AG09309 (cell line): ENCODE measurements around the gene TGM3.

Source experiments
- DNase-seq: peaks from one replicate; pipeline ENCODE4 v3.0.0-alpha.2; 2010; ENCODE audit warnings: low read depth
- H3K4me3 ChIP-seq: 2 replicates; pipeline ENCODE4 v1.5.1; 2011; ENCODE audit warnings: mild to moderate bottlenecking, low read depth, low read length, moderate library complexity; ENCODE audit not compliant: control insufficient read depth
- CTCF ChIP-seq: IDR thresholded peaks from 2 replicates; pipeline ENCODE4 v1.5.1; 2011; ENCODE audit warnings: mild to moderate bottlenecking, low read depth, low read length, inconsistent platforms; ENCODE audit not compliant: insufficient read depth, control insufficient read depth; ENCODE audit errors: missing control alignments

TGM3 gene

GRCh38 chr20:2363587-2363986 lies 67.8 kb downstream of the TGM3 start:
- no peak for DNase-seq
- no peak overlapping the region for H3K4me3 ChIP-seq
- TF ChIP-seq CTCF = no peak

- DNase-seq = peak; percentile 5
- H3K4me3 ChIP-seq = no peak overlapping the region
- no peak for TF ChIP-seq CTCF
These were observed 68.2 kb downstream of the TGM3 start for GRCh38 chr20:2364044-2364443.

GRCh38 chr20:2365091-2365490 lies 69.3 kb downstream of the TGM3 start:
- H3K4me3 ChIP-seq = no peak overlapping the region
- no peak for DNase-seq
- no peak for TF ChIP-seq CTCF

GRCh38 chr20:2365666-2366065 lies 69.9 kb downstream of the TGM3 start:
- no peak for TF ChIP-seq CTCF

GRCh38 chr20:2368621-2369020 lies 72.8 kb downstream of the TGM3 start:
- DNase-seq = no peak
- H3K4me3 ChIP-seq = no peak overlapping the region
- TF ChIP-seq CTCF = no peak

More at GRCh38 chr20:2365666-2366065, 69.9 kb downstream of the TGM3 start:
- no peak overlapping the region for H3K4me3 ChIP-seq
- no peak for DNase-seq

GRCh38 chr20:2373098-2373497 lies 77.3 kb downstream of the TGM3 start:
- no peak for TF ChIP-seq CTCF
- H3K4me3 ChIP-seq = no peak overlapping the region
- no peak for DNase-seq

GRCh38 chr20:2374346-2375125 lies 78.7 kb downstream of the TGM3 start:
- no peak overlapping the region for H3K4me3 ChIP-seq
- TF ChIP-seq CTCF = no peak
- DNase-seq = no peak
